Activated T-helper 1 cell treated with Interleukin-2 at 50 U/mL for 16 hours (primary cell): Measurements from ENCODE around the gene IMMP2L.

Experiments used
- DNase-seq: peaks from one replicate; pipeline ENCODE4 v3.0.0-alpha.2; 2020; ENCODE audit warnings: low read depth

The IMMP2L gene

GRCh38 chr7:111029141-111029572 is 533.1 kb downstream of the IMMP2L start:
- no peak for DNase-seq

GRCh38 chr7:111027396-111027795 is 534.9 kb downstream of the IMMP2L start:
- DNase-seq = no peak

- DNase-seq = no peak
Measured at GRCh38 chr7:111026806-111027205, 535.5 kb downstream of the IMMP2L start.

GRCh38 chr7:111026343-111026742 is 535.9 kb downstream of the IMMP2L start:
- DNase-seq = no peak

- DNase-seq = no peak
Measured at GRCh38 chr7:111025006-111025405, 537.3 kb downstream of the IMMP2L start.

GRCh38 chr7:111018960-111019736 is 543.1 kb downstream of the IMMP2L start:
- no peak for DNase-seq

- DNase-seq = no peak
Measured at GRCh38 chr7:111018447-111018846, 543.8 kb downstream of the IMMP2L start.

GRCh38 chr7:111014079-111014478 is 548.2 kb downstream of the IMMP2L start:
- no peak for DNase-seq

- DNase-seq = no peak
Measured at GRCh38 chr7:111012799-111013675, 549.3 kb downstream of the IMMP2L start.

GRCh38 chr7:111012149-111012548 is 550.1 kb downstream of the IMMP2L start:
- DNase-seq = no peak

- no peak for DNase-seq
Measured at GRCh38 chr7:111011520-111011919, 550.8 kb downstream of the IMMP2L start.

GRCh38 chr7:111010798-111011197 is 551.5 kb downstream of the IMMP2L start:
- no peak for DNase-seq

GRCh38 chr7:111009526-111010040 is 552.7 kb downstream of the IMMP2L start:
- DNase-seq = no peak

- no peak for DNase-seq
Measured at GRCh38 chr7:111006691-111007090, 555.6 kb downstream of the IMMP2L start.

- no peak for DNase-seq
Measured at GRCh38 chr7:111006040-111006439, 556.3 kb downstream of the IMMP2L start.

- no peak for DNase-seq
Measured at GRCh38 chr7:111005445-111005844, 556.8 kb downstream of the IMMP2L start.

GRCh38 chr7:111004310-111004901 is 557.9 kb downstream of the IMMP2L start:
- no peak for DNase-seq

- no peak for DNase-seq
Measured at GRCh38 chr7:111003883-111004282, 558.4 kb downstream of the IMMP2L start.

- DNase-seq = no peak
Measured at GRCh38 chr7:110994028-110994967, 568.0 kb downstream of the IMMP2L start.

- no peak for DNase-seq
Measured at GRCh38 chr7:110988890-110989501, 573.3 kb downstream of the IMMP2L start.

GRCh38 chr7:110988348-110988747 is 573.9 kb downstream of the IMMP2L start:
- no peak for DNase-seq
